Effector memory CD4-positive, alpha-beta T cell (primary cell): ENCODE data around the gene RNASE12.
"Not testable (repeated sequence)": the region's sequence is repeated elsewhere in the genome, so short reads cannot be mapped to it uniquely, and the experiment has no call there.

Source experiments
- DNase-seq, 3 donors: peaks; one replicate each; pipeline ENCODE4 v3.0.0-alpha.2; 2020
- H3K27ac ChIP-seq: 2 replicates; pipeline ENCODE4 v1.7.0; 2013; ENCODE audit warnings: mild to moderate bottlenecking, low read length, moderate library complexity; ENCODE audit not compliant: insufficient read depth, poor library complexity, severe bottlenecking
- H3K27me3 ChIP-seq: replicated peaks from 2 replicates; pipeline ENCODE4 v1.7.0; 2013; ENCODE audit warnings: mild to moderate bottlenecking, low read length; ENCODE audit not compliant: insufficient read depth, control insufficient read depth, poor library complexity, severe bottlenecking
- H3K36me3 ChIP-seq: 2 replicates; pipeline ENCODE4 v1.7.0; 2013; ENCODE audit warnings: mild to moderate bottlenecking, low read length, moderate library complexity; ENCODE audit not compliant: control insufficient read depth, insufficient read depth
- H3K4me1 ChIP-seq: 2 replicates; pipeline ENCODE4 v1.7.0; 2013; ENCODE audit warnings: low read length, mild to moderate bottlenecking; ENCODE audit not compliant: control insufficient read depth, insufficient read depth, poor library complexity, severe bottlenecking
- H3K4me3 ChIP-seq: 2 replicates; pipeline ENCODE4 v1.7.0; 2013; ENCODE audit warnings: low read length, low read depth, mild to moderate bottlenecking; ENCODE audit not compliant: insufficient read depth, poor library complexity, severe bottlenecking
- H3K9me3 ChIP-seq: 2 replicates; pipeline ENCODE4 v1.7.0; 2013; ENCODE audit warnings: mild to moderate bottlenecking, low read length, moderate library complexity; ENCODE audit not compliant: control insufficient read depth

The RNASE12 gene

DNA sequence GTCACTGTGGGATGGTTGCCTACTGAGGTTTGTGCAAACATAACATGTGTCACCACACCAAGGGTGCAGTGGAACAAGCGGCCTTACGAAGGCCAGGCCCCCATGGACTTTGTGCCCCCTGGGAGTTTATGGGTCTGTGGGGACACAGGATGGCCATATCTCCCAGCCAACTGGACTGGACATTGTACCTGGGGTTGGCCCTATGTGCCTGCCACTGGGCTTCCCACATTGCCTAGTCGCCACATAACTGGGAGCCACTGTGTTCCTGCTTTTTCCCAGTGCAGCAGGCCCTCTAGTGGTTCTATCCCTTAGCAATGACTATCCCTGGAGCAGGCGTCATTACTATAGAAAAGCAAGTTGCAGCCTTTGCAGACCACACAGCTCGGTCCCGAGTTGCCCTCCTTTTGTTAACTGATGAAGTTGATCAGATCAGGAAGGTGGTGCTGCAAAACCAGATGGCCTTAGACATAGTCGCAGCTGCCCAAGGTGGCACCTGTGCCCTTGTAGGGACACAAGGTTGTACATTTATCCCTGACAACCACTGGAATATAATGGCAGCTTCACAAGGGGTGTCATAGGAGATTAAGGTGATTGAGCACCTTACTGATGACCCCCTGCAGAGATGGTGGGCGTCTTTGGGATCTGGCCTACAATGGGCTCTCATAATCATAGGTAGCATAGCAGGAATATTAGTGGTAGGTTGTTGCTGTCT is 15.2 kb upstream of the RNASE12 start:
- no peak for DNase-seq
- no peaks in the 10 kb centered on the region for H3K27me3 ChIP-seq
- no peaks in the 10 kb centered on the region for H3K9me3 ChIP-seq
- H3K27ac ChIP-seq: no peak overlapping the region
- H3K36me3 ChIP-seq: no peaks in the 10 kb centered on the region
- no peaks in the 10 kb centered on the region for H3K4me1 ChIP-seq
- no peak overlapping the region for H3K4me3 ChIP-seq

DNA sequence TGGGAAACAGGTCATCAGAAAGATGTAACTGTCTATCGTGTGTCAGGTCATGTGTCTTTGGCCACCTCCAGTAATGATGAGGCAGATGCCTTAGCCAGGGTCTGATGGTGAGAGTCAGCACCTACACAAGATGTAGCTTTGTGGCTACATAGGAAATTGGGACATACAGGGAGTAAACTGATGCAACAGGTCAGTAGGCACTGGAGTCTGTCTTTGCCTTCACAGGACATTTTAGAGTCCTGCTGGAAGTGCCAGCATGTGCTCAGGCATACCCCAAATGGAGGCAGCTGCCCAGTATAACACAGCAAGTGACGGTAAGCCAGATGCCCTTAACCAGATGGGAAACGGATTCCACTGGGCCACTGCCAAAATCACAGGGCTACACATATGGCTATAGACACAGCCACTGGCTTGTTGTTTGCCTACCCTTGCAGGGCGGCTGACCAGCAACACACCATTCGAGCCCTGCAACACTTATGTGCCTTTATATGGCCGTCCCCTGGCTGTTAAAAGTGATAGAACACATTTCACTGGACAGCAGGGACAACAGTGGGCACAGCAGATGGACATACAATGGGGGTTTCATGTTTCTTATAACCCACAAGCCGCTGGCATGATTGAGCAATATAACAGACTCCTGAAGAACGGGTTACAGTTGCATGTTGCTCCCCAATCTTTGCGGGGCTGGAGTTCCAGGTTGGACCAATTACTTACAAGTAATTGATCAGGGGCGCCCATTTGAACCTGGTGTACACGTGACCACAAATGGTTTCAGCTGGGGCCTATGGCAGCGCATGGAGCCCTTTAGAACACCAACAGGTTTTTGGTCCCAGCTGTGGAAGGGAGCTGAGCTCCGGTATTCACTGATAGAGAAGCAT is 12.9 kb upstream of the RNASE12 start:
- H3K27ac ChIP-seq: no peak overlapping the region
- no peaks in the 10 kb centered on the region for H3K9me3 ChIP-seq
- H3K4me1 ChIP-seq: no peaks in the 10 kb centered on the region
- no peaks in the 10 kb centered on the region for H3K27me3 ChIP-seq
- DNase-seq: no peak
- no peaks in the 10 kb centered on the region for H3K36me3 ChIP-seq
- H3K4me3 ChIP-seq: no peak overlapping the region

DNA sequence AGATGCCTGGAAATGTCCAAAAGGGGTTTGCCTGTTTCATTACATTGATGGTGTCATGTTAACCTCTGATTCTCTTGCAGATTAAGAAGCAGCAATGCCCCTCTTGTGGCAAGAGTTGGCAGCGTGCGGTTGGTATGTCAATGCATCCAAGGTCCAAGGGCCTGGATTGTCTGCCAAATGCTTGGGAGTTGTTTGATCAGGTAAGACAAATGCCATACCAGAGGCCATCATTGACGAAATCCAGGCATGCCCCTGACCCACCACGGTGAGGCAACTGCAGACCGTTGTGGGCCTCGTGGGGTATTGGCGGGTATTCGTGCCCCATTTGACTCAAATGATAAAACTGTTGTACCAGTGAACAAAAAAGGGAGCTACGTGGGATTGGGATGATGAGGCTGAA is 11.4 kb upstream of the RNASE12 start:
- no peak overlapping the region for H3K27ac ChIP-seq
- H3K36me3 ChIP-seq: no peaks in the 10 kb centered on the region
- no peak overlapping the region for H3K4me3 ChIP-seq
- no peaks in the 10 kb centered on the region for H3K27me3 ChIP-seq
- no peaks in the 10 kb centered on the region for H3K4me1 ChIP-seq
- DNase-seq: no peak
- H3K9me3 ChIP-seq: no peaks in the 10 kb centered on the region

GRCh38 chr14:20601522-20601921 is 10.3 kb upstream of the RNASE12 start:
- Histone ChIP-seq H3K27me3 (no peaks in the 10 kb centered on the region), H3K27ac (no peak overlapping the region), H3K4me3 (no peak overlapping the region), H3K36me3 (no peaks in the 10 kb centered on the region), H3K4me1 (no peaks in the 10 kb centered on the region), H3K9me3 (no peaks in the 10 kb centered on the region)
- no peak for DNase-seq

- no peaks in the 10 kb centered on the region for H3K4me1 ChIP-seq
- H3K36me3 ChIP-seq: no peaks in the 10 kb centered on the region
- no peak overlapping the region for H3K27ac ChIP-seq
- no peak overlapping the region for H3K4me3 ChIP-seq
- DNase-seq: no peak
- no peaks in the 10 kb centered on the region for H3K27me3 ChIP-seq
- no peaks in the 10 kb centered on the region for H3K9me3 ChIP-seq
Observed at GRCh38 chr14:20597108-20597507, 5.9 kb upstream of the RNASE12 start.

- H3K9me3 ChIP-seq, H3K4me1 ChIP-seq, H3K27me3 ChIP-seq, H3K4me3 ChIP-seq, DNase-seq, H3K27ac ChIP-seq, H3K36me3 ChIP-seq: not testable (repeated sequence)
Observed at GRCh38 chr14:20595726-20596125, 4.5 kb upstream of the RNASE12 start.

DNA sequence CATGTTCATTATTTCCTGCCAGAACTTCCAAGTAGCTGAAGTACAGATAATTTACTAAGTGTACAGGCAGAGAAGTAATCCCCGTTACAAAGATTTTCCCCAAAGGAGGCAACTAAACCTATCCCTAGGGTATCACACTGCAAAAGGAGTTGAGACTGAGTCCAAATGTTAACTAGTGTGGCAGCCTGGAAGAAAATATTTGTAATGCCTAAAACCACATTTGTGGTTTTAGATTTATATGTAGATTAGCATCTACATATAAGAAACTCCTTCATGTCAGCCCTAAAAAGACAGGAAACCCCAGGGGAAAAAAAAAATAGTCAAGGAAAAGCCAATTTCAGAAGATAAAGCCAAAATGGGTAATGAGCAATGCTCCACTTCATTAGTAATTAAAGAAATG is 1.4 kb upstream of the RNASE12 start:
- Histone ChIP-seq H3K4me3 (no peak overlapping the region), H3K27ac (no peak overlapping the region), H3K9me3 (no peaks in the 10 kb centered on the region), H3K36me3 (no peaks in the 10 kb centered on the region), H3K27me3 (no peaks in the 10 kb centered on the region), H3K4me1 (no peaks in the 10 kb centered on the region)
- DNase-seq: no peak

- no peaks in the 10 kb centered on the region for H3K27me3 ChIP-seq
- H3K27ac ChIP-seq: no peak within 1 kb of the TSS
- DNase-seq: no peak
Observed at GRCh38 chr14:20587489-20588154, 3.6 kb downstream of the RNASE12 start, which contains the start of gene RNASE11. Gene RNASE11, minus strand, starts transcription at chr14:20588001.

GRCh38 chr14:20583908-20584307 is 7.3 kb downstream of the RNASE12 start:
- no peaks in the 10 kb centered on the region for H3K36me3 ChIP-seq
- no peak overlapping the region for H3K27ac ChIP-seq
- DNase-seq: no peak
- no peaks in the 10 kb centered on the region for H3K9me3 ChIP-seq
- H3K4me3 ChIP-seq: no peak overlapping the region
- no peaks in the 10 kb centered on the region for H3K4me1 ChIP-seq
- no peaks in the 10 kb centered on the region for H3K27me3 ChIP-seq

More at GRCh38 chr14:20587489-20588154, 3.6 kb downstream of the RNASE12 start, which contains the start of gene RNASE11:
- Histone ChIP-seq H3K36me3 (no peaks in the 10 kb centered on the region), H3K4me3 (no peak within 1 kb of the TSS), H3K4me1 (no peaks in the 10 kb centered on the region), H3K9me3 (no peaks in the 10 kb centered on the region)

DNA sequence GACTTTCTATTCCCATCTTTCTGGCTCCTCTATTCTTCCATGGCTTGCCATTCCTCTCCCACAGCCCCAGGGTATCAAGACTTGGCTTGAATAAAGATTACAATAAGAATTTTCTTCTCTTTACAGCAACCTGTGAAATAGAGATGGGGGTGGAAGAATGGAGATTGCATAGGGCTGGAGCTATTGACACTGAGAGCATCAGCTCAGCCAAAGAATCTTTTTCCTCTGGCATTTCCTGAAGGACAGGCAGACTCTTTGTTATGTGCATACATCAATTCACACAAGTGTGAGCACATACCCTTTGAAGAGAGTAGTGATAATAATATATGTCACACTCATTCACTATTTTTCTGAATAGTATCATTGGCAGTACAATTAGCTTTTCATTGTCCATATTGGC is 8.0 kb downstream of the RNASE12 start:
- Histone ChIP-seq H3K9me3 (no peaks in the 10 kb centered on the region), H3K36me3 (no peaks in the 10 kb centered on the region), H3K27me3 (no peaks in the 10 kb centered on the region), H3K4me3 (no peak overlapping the region), H3K4me1 (no peaks in the 10 kb centered on the region), H3K27ac (no peak overlapping the region)
- no peak for DNase-seq
